Calu3 (cell line): Measurements from ENCODE around the gene CPLX1. TPM values are rescaled to one million over a fixed set of nuclear protein-coding genes. Genes with fewer than 3 reads are reported as not detected.

Experiments
- BruUV-seq: library from RNA; stranded (reverse); fragments of 400-500 nt; replicated peaks from 2 replicates; lab custom pipeline; 2021; lab: Mats Ljungman, UMichigan
- CTCF ChIA-PET: fragments of 300-600 bp; sonication (Branson Sonifier 250); formaldehyde crosslinking; loops from one replicate; lab custom pipeline; 2022; ENCODE audit warnings: antibody characterized with exemption; lab: Charles Lee
- DNase-seq: peaks from one replicate; pipeline ENCODE4 v3.0.0; 2022
- H3K27ac Mint-ChIP-seq: one replicate; pipeline ENCODE4 v1.8.0; 2022; ENCODE audit warnings: mixed read lengths; ENCODE audit not compliant: unreplicated experiment
- H3K27me3 Mint-ChIP-seq: one replicate; pipeline ENCODE4 v1.8.0; 2022; ENCODE audit warnings: mixed read lengths; ENCODE audit not compliant: unreplicated experiment
- H3K36me3 Mint-ChIP-seq: one replicate; pipeline ENCODE4 v1.8.0; 2022; ENCODE audit warnings: mild to moderate bottlenecking, moderate library complexity, mixed read lengths; ENCODE audit not compliant: insufficient read depth, unreplicated experiment
- H3K4me1 Mint-ChIP-seq: one replicate; pipeline ENCODE4 v1.8.0; 2022; ENCODE audit warnings: mild to moderate bottlenecking, low read depth, mixed read lengths; ENCODE audit not compliant: unreplicated experiment
- H3K4me3 Mint-ChIP-seq: one replicate; pipeline ENCODE4 v1.8.0; 2022; ENCODE audit warnings: mild to moderate bottlenecking, low read depth, moderate library complexity, mixed read lengths; ENCODE audit not compliant: unreplicated experiment
- H3K9me3 Mint-ChIP-seq: one replicate; pipeline ENCODE4 v1.8.0; 2022; ENCODE audit warnings: low read depth, mixed read lengths; ENCODE audit not compliant: unreplicated experiment
- intact Hi-C: fragments of 100-400 bp; cut with micrococcal nuclease; formaldehyde crosslinking; loops from one replicate; pipeline ENCODE4 v1.10.0; 2022; ENCODE audit not compliant: unreplicated experiment
- total RNA-seq: library from RNA; stranded (reverse); gene quantifications from 2 replicates; pipeline ENCODE4 v1.2.3, GENCODE V29; 2022
- TF ChIP-seq, protein P1 (sequence below): fragments of 200-600 bp; IDR thresholded peaks from one replicate; pipeline ENCODE4 v1.8.0; 2022; ENCODE audit warnings: antibody characterized with exemption; ENCODE audit not compliant: unreplicated experiment

CPLX1 gene
- total RNA-seq, 1 experiment from 2014 or later, result 0.42 TPM

GRCh38 chr4:819401-820229 is 6.3 kb downstream of the CPLX1 start:
- Mint-ChIP-seq H3K4me1 (peaks cover 4% of the 10 kb centered on the region), H3K9me3 (no peaks in the 10 kb centered on the region), H3K27ac (no peak overlapping the region), H3K27me3 (peaks cover 37% of the 10 kb centered on the region), H3K4me3 (no peak overlapping the region), H3K36me3 (no peaks in the 10 kb centered on the region)
- CTCF ChIA-PET, result no interaction called here
- TF ChIP-seq, protein P1, sequence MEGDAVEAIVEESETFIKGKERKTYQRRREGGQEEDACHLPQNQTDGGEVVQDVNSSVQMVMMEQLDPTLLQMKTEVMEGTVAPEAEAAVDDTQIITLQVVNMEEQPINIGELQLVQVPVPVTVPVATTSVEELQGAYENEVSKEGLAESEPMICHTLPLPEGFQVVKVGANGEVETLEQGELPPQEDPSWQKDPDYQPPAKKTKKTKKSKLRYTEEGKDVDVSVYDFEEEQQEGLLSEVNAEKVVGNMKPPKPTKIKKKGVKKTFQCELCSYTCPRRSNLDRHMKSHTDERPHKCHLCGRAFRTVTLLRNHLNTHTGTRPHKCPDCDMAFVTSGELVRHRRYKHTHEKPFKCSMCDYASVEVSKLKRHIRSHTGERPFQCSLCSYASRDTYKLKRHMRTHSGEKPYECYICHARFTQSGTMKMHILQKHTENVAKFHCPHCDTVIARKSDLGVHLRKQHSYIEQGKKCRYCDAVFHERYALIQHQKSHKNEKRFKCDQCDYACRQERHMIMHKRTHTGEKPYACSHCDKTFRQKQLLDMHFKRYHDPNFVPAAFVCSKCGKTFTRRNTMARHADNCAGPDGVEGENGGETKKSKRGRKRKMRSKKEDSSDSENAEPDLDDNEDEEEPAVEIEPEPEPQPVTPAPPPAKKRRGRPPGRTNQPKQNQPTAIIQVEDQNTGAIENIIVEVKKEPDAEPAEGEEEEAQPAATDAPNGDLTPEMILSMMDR, result no peak
- intact Hi-C loops, result no loop called here
- BruUV-seq, result no TSS peak
- no peak for DNase-seq

DNA sequence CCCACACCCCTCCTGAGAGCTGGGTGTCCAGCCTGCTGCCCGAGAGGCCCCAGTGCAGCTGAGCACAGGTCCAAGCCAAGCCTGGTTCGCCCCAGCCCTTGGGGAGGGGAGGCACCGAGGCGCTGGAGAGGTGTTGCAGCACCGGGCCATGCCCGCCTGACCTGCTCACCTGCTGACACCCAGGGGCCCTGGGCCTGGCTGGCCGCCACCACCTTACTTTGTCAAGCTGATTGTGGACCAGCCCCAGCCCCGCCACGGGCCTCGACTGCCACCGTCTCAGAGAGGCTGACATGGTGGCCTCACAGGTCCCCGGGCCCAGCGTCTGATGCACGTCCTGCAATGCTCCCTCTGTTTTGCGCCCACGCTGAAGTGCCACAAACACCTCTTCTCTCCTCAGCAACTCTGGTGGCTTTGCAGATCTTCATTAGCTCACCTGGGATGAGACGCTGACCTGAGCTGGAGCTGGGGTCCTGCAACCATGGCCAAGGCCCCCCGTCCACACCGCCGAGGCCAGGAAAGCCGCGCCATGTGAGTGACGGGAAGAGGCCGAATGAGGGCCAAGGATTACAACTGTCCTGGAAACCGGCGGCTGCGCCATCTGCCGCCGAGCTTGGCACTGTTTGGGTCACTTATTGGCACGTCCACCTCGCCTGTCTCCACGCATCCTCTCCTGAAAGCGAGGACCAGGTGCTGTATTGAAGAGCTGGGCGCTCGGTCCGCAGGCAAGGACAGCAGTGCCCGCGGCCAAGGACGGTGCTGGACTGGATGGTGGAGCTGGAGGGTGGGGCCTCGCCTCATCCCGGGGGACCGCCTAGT is 7.6 kb downstream of the CPLX1 start:
- no peaks in the 10 kb centered on the region for H3K9me3 Mint-ChIP-seq
- peaks cover 13% of the 10 kb centered on the region for H3K4me1 Mint-ChIP-seq
- BruUV-seq, result no TSS peak
- H3K4me3 Mint-ChIP-seq, result no peak overlapping the region
- H3K27me3 Mint-ChIP-seq, result peaks cover 50% of the 10 kb centered on the region
- no peak for DNase-seq
- TF ChIP-seq, protein P1, result no peak
- CTCF ChIA-PET, result no interaction called here
- no peak overlapping the region for H3K27ac Mint-ChIP-seq
- no peaks in the 10 kb centered on the region for H3K36me3 Mint-ChIP-seq
- intact Hi-C loops, result no loop called here

- CTCF ChIA-PET, result no interaction called here
- DNase-seq, result no peak
- H3K27me3 Mint-ChIP-seq, result peaks cover 46% of the 10 kb centered on the region
- H3K4me3 Mint-ChIP-seq, result no peak overlapping the region
- no peaks in the 10 kb centered on the region for H3K9me3 Mint-ChIP-seq
- peaks cover 13% of the 10 kb centered on the region for H3K4me1 Mint-ChIP-seq
- no peak overlapping the region for H3K27ac Mint-ChIP-seq
- intact Hi-C loops, result no loop called here
- peaks cover 2% of the 10 kb centered on the region for H3K36me3 Mint-ChIP-seq
- TF ChIP-seq, protein P1, result no peak
- no TSS peak for BruUV-seq
These were observed 10.3 kb downstream of the CPLX1 start for GRCh38 chr4:815464-816146.

GRCh38 chr4:814312-814850 is 11.5 kb downstream of the CPLX1 start:
- intact Hi-C loops, result no loop called here
- Mint-ChIP-seq H3K27me3 (peaks cover 46% of the 10 kb centered on the region), H3K27ac (no peak overlapping the region), H3K9me3 (no peaks in the 10 kb centered on the region), H3K36me3 (peaks cover 7% of the 10 kb centered on the region), H3K4me1 (peaks cover 13% of the 10 kb centered on the region), H3K4me3 (no peak overlapping the region)
- TF ChIP-seq, protein P1, result no peak
- BruUV-seq, result no TSS peak
- CTCF ChIA-PET, result interaction anchor here (0.6 kb wide), 1 partner anchor 16 kb away, joined by 5 read pairs; no protein-coding TSS in a partner anchor
- DNase-seq, result no peak
